ENCODE results near the gene SMC6.

Gene SMC6

GRCh38 chr2:17765398-17765797, 11.8 kb upstream of the SMC6 start:
- DNase-seq (ENCODE audit: low read depth in 2 of 2), result no peak

GRCh38 chr2:17763641-17764333, 10.2 kb upstream of the SMC6 start:
- DNase-seq (ENCODE audit: low read depth in 2 of 2), result no peak

GRCh38 chr2:17762451-17762850, 8.8 kb upstream of the SMC6 start:
- no peak for DNase-seq (ENCODE audit: low read depth in 2 of 2)

- DNase-seq (ENCODE audit: low read depth in 2 of 2), result no peak
These were observed 6.2 kb upstream of the SMC6 start for GRCh38 chr2:17759805-17760204.

GRCh38 chr2:17758118-17758517, 4.5 kb upstream of the SMC6 start:
- no peak for DNase-seq (ENCODE audit: low read depth in 2 of 2)

- no peak for DNase-seq (ENCODE audit: low read depth in 2 of 2)
These were observed 3.7 kb upstream of the SMC6 start for GRCh38 chr2:17757321-17757720.

- DNase-seq (ENCODE audit: low read depth in 2 of 2), result no peak
These were observed 3.1 kb upstream of the SMC6 start for GRCh38 chr2:17756668-17757067.

GRCh38 chr2:17754773-17755425, 1.3 kb upstream of the SMC6 start:
- DNase-seq (ENCODE audit: low read depth in 2 of 2), result no peak

GRCh38 chr2:17752892-17753802, 463 bp downstream of the SMC6 start:
- peak; percentile 9 to 19 for DNase-seq (ENCODE audit: low read depth in 2 of 2)

- no peak for DNase-seq (ENCODE audit: low read depth in 2 of 2)
These were observed 1.4 kb downstream of the SMC6 start for GRCh38 chr2:17752246-17752645.

- no peak for DNase-seq (ENCODE audit: low read depth in 2 of 2)
These were observed 3.7 kb downstream of the SMC6 start for GRCh38 chr2:17749753-17750438.

- no peak for DNase-seq (ENCODE audit: low read depth in 2 of 2)
These were observed 4.9 kb downstream of the SMC6 start for GRCh38 chr2:17748745-17749144.

GRCh38 chr2:17747684-17748452, 5.7 kb downstream of the SMC6 start:
- DNase-seq (ENCODE audit: low read depth in 2 of 2), result no peak

- no peak for DNase-seq (ENCODE audit: low read depth in 2 of 2)
These were observed 13.4 kb downstream of the SMC6 start for GRCh38 chr2:17740203-17740602.

GRCh38 chr2:17736989-17737388, 16.6 kb downstream of the SMC6 start:
- no peak for DNase-seq (ENCODE audit: low read depth in 2 of 2)

GRCh38 chr2:17735864-17736263, 17.7 kb downstream of the SMC6 start:
- DNase-seq (ENCODE audit: low read depth in 2 of 2), result no peak

- no peak for DNase-seq (ENCODE audit: low read depth in 2 of 2)
These were observed 20.0 kb downstream of the SMC6 start for GRCh38 chr2:17733599-17733998.

GRCh38 chr2:17729880-17730279, 23.7 kb downstream of the SMC6 start:
- DNase-seq (ENCODE audit: low read depth in 2 of 2), result no peak

- no peak for DNase-seq (ENCODE audit: low read depth in 2 of 2)
These were observed 25.4 kb downstream of the SMC6 start for GRCh38 chr2:17728210-17728609.

GRCh38 chr2:17719562-17720371, 33.8 kb downstream of the SMC6 start:
- no peak for DNase-seq (ENCODE audit: low read depth in 2 of 2)

All from stimulated activated CD4-positive, alpha-beta T cell treated with anti-CD3 and anti-CD28 coated beads, Interleukin-15, amount 100 ng/mL, for 48 hours (primary cell).